ENCODE data around the gene PLCG2.

PLCG2 gene

GRCh38 chr16:81850197-81850944 lies 71.3 kb downstream of the PLCG2 start:
- TF ChIP-seq NFIC (IDR thresholded peaks at IDR 0.05) (no peak), TEAD4 (IDR thresholded peaks at IDR 0.05) (no peak), CEBPB (IDR thresholded peaks at IDR 0.05) (no peak)

- TF ChIP-seq TEAD4 (IDR thresholded peaks at IDR 0.05) (no peak), EP300 (IDR thresholded peaks at IDR 0.05; ENCODE audit: borderline replicate concordance) (no peak), MAX (IDR thresholded peaks at IDR 0.05) (no peak)
Observed at GRCh38 chr16:81852347-81852746, 73.3 kb downstream of the PLCG2 start.

GRCh38 chr16:81855552-81856153 lies 76.6 kb downstream of the PLCG2 start:
- no peak for TF ChIP-seq TAF1 (IDR thresholded peaks at IDR 0.05; ENCODE audit: low read depth)
- no peak for TF ChIP-seq EP300 (IDR thresholded peaks at IDR 0.05; ENCODE audit: borderline replicate concordance)
- no peak for TF ChIP-seq EGR1 (IDR thresholded peaks at IDR 0.05)
- TF ChIP-seq FOXM1 (IDR thresholded peaks at IDR 0.05; ENCODE audit: borderline replicate concordance, low read depth), result no peak
- TF ChIP-seq CREB1 (IDR thresholded peaks at IDR 0.05; ENCODE audit: low read depth), result no peak
- no peak for TF ChIP-seq MAX (IDR thresholded peaks at IDR 0.05)
- no peak for TF ChIP-seq YY1 (IDR thresholded peaks at IDR 0.05; ENCODE audit: low read depth)
- TF ChIP-seq REST (IDR thresholded peaks at IDR 0.05; ENCODE audit: low read depth), result no peak
- TF ChIP-seq TEAD4 (IDR thresholded peaks at IDR 0.05), result no peak
- TF ChIP-seq CEBPB (IDR thresholded peaks at IDR 0.05), result no peak
- TF ChIP-seq RAD21 (IDR thresholded peaks at IDR 0.05; ENCODE audit: low read depth), result no peak
- no peak for TF ChIP-seq ZBTB7A (IDR thresholded peaks at IDR 0.05; ENCODE audit: low read depth)
- no peak for TF ChIP-seq TCF12 (IDR thresholded peaks at IDR 0.05; ENCODE audit: low read depth)

GRCh38 chr16:81860287-81861266 lies 81.5 kb downstream of the PLCG2 start:
- TF ChIP-seq TCF12 (IDR thresholded peaks at IDR 0.05; ENCODE audit: low read depth), result no peak
- TF ChIP-seq TEAD4 (IDR thresholded peaks at IDR 0.05), result no peak
- TF ChIP-seq EP300 (IDR thresholded peaks at IDR 0.05; ENCODE audit: borderline replicate concordance), result no peak
- no peak for TF ChIP-seq YY1 (IDR thresholded peaks at IDR 0.05; ENCODE audit: low read depth)
- TF ChIP-seq CEBPB (IDR thresholded peaks at IDR 0.05), result no peak
- TF ChIP-seq EGR1 (IDR thresholded peaks at IDR 0.05), result no peak
- TF ChIP-seq RAD21 (IDR thresholded peaks at IDR 0.05; ENCODE audit: low read depth), result no peak
- TF ChIP-seq ZBTB7A (IDR thresholded peaks at IDR 0.05; ENCODE audit: low read depth), result no peak
- no peak for TF ChIP-seq MAX (IDR thresholded peaks at IDR 0.05)
- TF ChIP-seq REST (IDR thresholded peaks at IDR 0.05; ENCODE audit: low read depth), result no peak
- no peak for TF ChIP-seq TAF1 (IDR thresholded peaks at IDR 0.05; ENCODE audit: low read depth)
- TF ChIP-seq NFIC (IDR thresholded peaks at IDR 0.05), result no peak
- no peak for TF ChIP-seq USF1 (IDR thresholded peaks at IDR 0.05)
- no peak for TF ChIP-seq FOXM1 (IDR thresholded peaks at IDR 0.05; ENCODE audit: borderline replicate concordance, low read depth)

- TF ChIP-seq RAD21 (IDR thresholded peaks at IDR 0.05; ENCODE audit: low read depth) (no peak), USF1 (IDR thresholded peaks at IDR 0.05) (no peak), TEAD4 (IDR thresholded peaks at IDR 0.05) (no peak), YY1 (IDR thresholded peaks at IDR 0.05; ENCODE audit: low read depth) (no peak), EGR1 (IDR thresholded peaks at IDR 0.05) (no peak), REST (IDR thresholded peaks at IDR 0.05; ENCODE audit: low read depth) (no peak), NFIC (IDR thresholded peaks at IDR 0.05) (no peak), EP300 (IDR thresholded peaks at IDR 0.05; ENCODE audit: borderline replicate concordance) (no peak)
Observed at GRCh38 chr16:81861503-81861902, 82.4 kb downstream of the PLCG2 start.
